ENCODE data around the gene GPHB5.
"Not testable (repeated sequence)": the region's sequence is repeated elsewhere in the genome, so short reads cannot be mapped to it uniquely, and the experiment has no call there.

- TF ChIP-seq, protein P1, sequence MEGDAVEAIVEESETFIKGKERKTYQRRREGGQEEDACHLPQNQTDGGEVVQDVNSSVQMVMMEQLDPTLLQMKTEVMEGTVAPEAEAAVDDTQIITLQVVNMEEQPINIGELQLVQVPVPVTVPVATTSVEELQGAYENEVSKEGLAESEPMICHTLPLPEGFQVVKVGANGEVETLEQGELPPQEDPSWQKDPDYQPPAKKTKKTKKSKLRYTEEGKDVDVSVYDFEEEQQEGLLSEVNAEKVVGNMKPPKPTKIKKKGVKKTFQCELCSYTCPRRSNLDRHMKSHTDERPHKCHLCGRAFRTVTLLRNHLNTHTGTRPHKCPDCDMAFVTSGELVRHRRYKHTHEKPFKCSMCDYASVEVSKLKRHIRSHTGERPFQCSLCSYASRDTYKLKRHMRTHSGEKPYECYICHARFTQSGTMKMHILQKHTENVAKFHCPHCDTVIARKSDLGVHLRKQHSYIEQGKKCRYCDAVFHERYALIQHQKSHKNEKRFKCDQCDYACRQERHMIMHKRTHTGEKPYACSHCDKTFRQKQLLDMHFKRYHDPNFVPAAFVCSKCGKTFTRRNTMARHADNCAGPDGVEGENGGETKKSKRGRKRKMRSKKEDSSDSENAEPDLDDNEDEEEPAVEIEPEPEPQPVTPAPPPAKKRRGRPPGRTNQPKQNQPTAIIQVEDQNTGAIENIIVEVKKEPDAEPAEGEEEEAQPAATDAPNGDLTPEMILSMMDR (IDR thresholded peaks at IDR 0.05), result not testable (repeated sequence)
- not testable (repeated sequence) for TF ChIP-seq POLR2A (IDR thresholded peaks at IDR 0.05)
Measured at GRCh38 chr14:63279933-63280332, 38.8 kb downstream of the GPHB5 start.
